Activated T-helper 1 cell treated with anti-CD3 and anti-CD28 coated beads, Interleukin-12 subunit alpha, Interleukin-12 subunit beta, Interleukin-2, Interleukin-4 antibody, amounts not matched to agents 30 ng/mL and 10 ng/mL and 1 ng/mL, durations not matched to agents 14 hours and 24 hours and 36 hours (primary cell): ENCODE data around the gene BAK1. TPM values are rescaled to one million over a fixed set of nuclear protein-coding genes. Genes with fewer than 3 reads are reported as not detected.
"Not testable (repeated sequence)": the region's sequence is repeated elsewhere in the genome, so short reads cannot be mapped to it uniquely, and the experiment has no call there.

Experiments used
- DNase-seq: peaks from one replicate; pipeline ENCODE4 v3.0.0; 2021; ENCODE audit warnings: low spot score
- H3K27ac Mint-ChIP-seq: one replicate; pipeline ENCODE4 v1.8.0; 2021; ENCODE audit warnings: mild to moderate bottlenecking, mixed read lengths
- H3K27me3 Mint-ChIP-seq: one replicate; pipeline ENCODE4 v1.8.0; 2022; ENCODE audit warnings: mild to moderate bottlenecking, moderate library complexity, mixed read lengths; ENCODE audit not compliant: insufficient read depth
- H3K36me3 Mint-ChIP-seq: one replicate; pipeline ENCODE4 v1.8.0; 2021; ENCODE audit warnings: low read depth, mixed read lengths
- H3K4me1 Mint-ChIP-seq: one replicate; pipeline ENCODE4 v1.8.0; 2021; ENCODE audit warnings: low read depth, mixed read lengths
- H3K4me3 Mint-ChIP-seq: one replicate; pipeline ENCODE4 v1.8.0; 2021; ENCODE audit warnings: mild to moderate bottlenecking, moderate library complexity, mixed read lengths
- H3K9me3 Mint-ChIP-seq: one replicate; pipeline ENCODE4 v1.8.0; 2021; ENCODE audit warnings: mixed read lengths
- intact Hi-C: fragments of 100-400 bp; cut with micrococcal nuclease; formaldehyde crosslinking; loops from one replicate; pipeline ENCODE4 v1.15.1; 2024
- total RNA-seq: library from RNA; stranded (reverse); gene quantifications from 2 replicates; pipeline ENCODE4 v1.2.3, GENCODE V29; 2022

Gene BAK1
- total RNA-seq, 1 donor from 2014 or later, result 67.9 TPM

GRCh38 chr6:33577106-33577535 lies 3.0 kb downstream of the BAK1 start:
- Mint-ChIP-seq H3K4me1 (peaks cover 39% of the 10 kb centered on the region), H3K27ac (peak overlapping the region; percentile 65), H3K4me3 (peak overlapping the region; percentile 90), H3K36me3 (peaks cover 34% of the 10 kb centered on the region), H3K9me3 (no peaks in the 10 kb centered on the region), H3K27me3 (no peaks in the 10 kb centered on the region)
- intact Hi-C loops, result loop anchor here (10.0 kb wide), 1 partner anchor 372 kb away; the partner anchor contains the start of genes HSD17B8, RING1, RXRB and SLC39A7
- no peak for DNase-seq

- H3K4me1 Mint-ChIP-seq, result peaks cover 44% of the 10 kb centered on the region
- no peak for DNase-seq
- H3K9me3 Mint-ChIP-seq, result no peaks in the 10 kb centered on the region
- peak overlapping the region; percentile 35 for H3K27ac Mint-ChIP-seq
- peaks cover 38% of the 10 kb centered on the region for H3K36me3 Mint-ChIP-seq
- no peaks in the 10 kb centered on the region for H3K27me3 Mint-ChIP-seq
- peak overlapping the region; percentile 90 for H3K4me3 Mint-ChIP-seq
- intact Hi-C loops, result loop anchor here (10.0 kb wide), 1 partner anchor 372 kb away; the partner anchor contains the start of genes HSD17B8, RING1, RXRB and SLC39A7
These were observed 3.4 kb downstream of the BAK1 start for GRCh38 chr6:33576668-33577067.

GRCh38 chr6:33575211-33575610 lies 4.9 kb downstream of the BAK1 start:
- no peak overlapping the region for H3K4me3 Mint-ChIP-seq
- no peaks in the 10 kb centered on the region for H3K27me3 Mint-ChIP-seq
- no peak overlapping the region for H3K27ac Mint-ChIP-seq
- H3K9me3 Mint-ChIP-seq, result no peaks in the 10 kb centered on the region
- peaks cover 53% of the 10 kb centered on the region for H3K4me1 Mint-ChIP-seq
- peaks cover 40% of the 10 kb centered on the region for H3K36me3 Mint-ChIP-seq
- DNase-seq, result no peak
- intact Hi-C loops, result loop anchor here (10.0 kb wide), 1 partner anchor 370 kb away; the partner anchor contains the start of genes HSD17B8, RING1, RXRB and SLC39A7

GRCh38 chr6:33571637-33572316 lies 8.3 kb downstream of the BAK1 start:
- Mint-ChIP-seq H3K9me3 (no peaks in the 10 kb centered on the region), H3K4me1 (peaks cover 59% of the 10 kb centered on the region), H3K4me3 (peak overlapping the region; percentile 83), H3K36me3 (peaks cover 40% of the 10 kb centered on the region), H3K27me3 (no peaks in the 10 kb centered on the region), H3K27ac (peak overlapping the region; percentile 99)
- no peak for DNase-seq
- intact Hi-C loops, result loop anchor here (1.0 to 10.0 kb wide), 11 partner anchors 9 to 666 kb away; partner anchors contain the start of genes BAK1, CUTA, HMGA1 and HSD17B8

- H3K4me3 Mint-ChIP-seq, result peak overlapping the region; percentile 83
- peak; percentile 91 for DNase-seq
- peak overlapping the region; percentile 99 for H3K27ac Mint-ChIP-seq
- intact Hi-C loops, result loop anchor here (1.0 to 10.0 kb wide), 12 partner anchors 9 to 666 kb away; partner anchors contain the start of genes BAK1, CUTA, HMGA1 and HSD17B8
- peaks cover 62% of the 10 kb centered on the region for H3K4me1 Mint-ChIP-seq
- H3K36me3 Mint-ChIP-seq, result peaks cover 42% of the 10 kb centered on the region
- H3K27me3 Mint-ChIP-seq, result no peaks in the 10 kb centered on the region
- H3K9me3 Mint-ChIP-seq, result no peaks in the 10 kb centered on the region
These were observed 9.1 kb downstream of the BAK1 start for GRCh38 chr6:33570806-33571636.

- no peaks in the 10 kb centered on the region for H3K9me3 Mint-ChIP-seq
- peaks cover 54% of the 10 kb centered on the region for H3K4me1 Mint-ChIP-seq
- DNase-seq, result no peak
- peak overlapping the region; percentile 54 for H3K4me3 Mint-ChIP-seq
- no peaks in the 10 kb centered on the region for H3K27me3 Mint-ChIP-seq
- intact Hi-C loops, result no loop called here
- peaks cover 32% of the 10 kb centered on the region for H3K36me3 Mint-ChIP-seq
- peak overlapping the region; percentile 61 for H3K27ac Mint-ChIP-seq
These were observed 11.1 kb downstream of the BAK1 start for GRCh38 chr6:33568826-33569570.

GRCh38 chr6:33567836-33568235 lies 12.2 kb downstream of the BAK1 start:
- Mint-ChIP-seq H3K9me3 (no peaks in the 10 kb centered on the region), H3K36me3 (peaks cover 28% of the 10 kb centered on the region), H3K27ac (peak overlapping the region; percentile 55), H3K27me3 (no peaks in the 10 kb centered on the region), H3K4me1 (peaks cover 54% of the 10 kb centered on the region), H3K4me3 (no peak overlapping the region)
- intact Hi-C loops, result no loop called here
- no peak for DNase-seq

DNA sequence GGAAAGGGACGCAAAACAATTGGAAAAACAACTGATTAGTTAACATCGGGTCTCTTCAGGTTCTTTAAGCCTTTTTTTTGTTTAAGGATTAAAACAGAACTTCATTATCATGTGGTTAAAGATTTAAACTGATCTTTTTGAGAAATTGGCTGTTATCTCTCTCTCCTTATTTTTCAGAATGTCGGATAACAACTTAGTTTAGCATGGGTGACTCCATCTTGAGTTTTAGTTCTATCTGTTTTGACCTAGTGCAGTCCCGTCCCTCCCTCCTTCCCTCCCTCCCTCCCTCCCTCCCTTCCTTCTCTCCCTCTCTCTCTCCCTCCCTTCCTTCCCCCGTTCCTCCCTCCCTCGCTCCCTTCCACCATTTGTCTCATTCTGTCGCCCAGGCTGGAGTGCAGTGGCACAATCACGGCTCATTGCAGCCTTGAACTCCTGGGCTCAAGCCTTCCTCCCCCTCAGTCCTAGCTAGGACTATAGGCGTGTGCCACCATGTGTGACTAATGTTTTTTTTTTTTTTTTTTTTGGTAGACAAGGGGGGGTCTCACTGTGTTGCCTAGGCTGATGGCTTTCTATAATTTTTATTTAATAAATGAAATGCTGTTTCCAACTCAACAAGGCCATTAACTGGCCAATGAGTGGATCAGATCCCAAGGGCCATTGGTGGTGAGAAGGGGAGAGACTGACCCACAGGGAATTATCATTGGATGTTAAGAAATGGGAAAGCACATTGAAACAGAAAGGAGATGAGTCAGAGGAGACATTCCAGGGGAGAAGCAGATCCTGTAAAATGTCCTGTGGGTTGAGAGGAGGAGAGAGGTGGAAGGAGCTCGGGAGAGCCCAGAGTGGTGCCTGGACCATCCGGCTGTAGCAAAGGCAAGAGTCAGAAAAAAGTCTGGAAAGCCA lies 13.6 kb downstream of the BAK1 start:
- H3K27ac Mint-ChIP-seq, result no peak overlapping the region
- no peaks in the 10 kb centered on the region for H3K9me3 Mint-ChIP-seq
- peaks cover 43% of the 10 kb centered on the region for H3K4me1 Mint-ChIP-seq
- no peak overlapping the region for H3K4me3 Mint-ChIP-seq
- intact Hi-C loops, result no loop called here
- DNase-seq, result no peak
- H3K27me3 Mint-ChIP-seq, result no peaks in the 10 kb centered on the region
- H3K36me3 Mint-ChIP-seq, result peaks cover 20% of the 10 kb centered on the region

DNA sequence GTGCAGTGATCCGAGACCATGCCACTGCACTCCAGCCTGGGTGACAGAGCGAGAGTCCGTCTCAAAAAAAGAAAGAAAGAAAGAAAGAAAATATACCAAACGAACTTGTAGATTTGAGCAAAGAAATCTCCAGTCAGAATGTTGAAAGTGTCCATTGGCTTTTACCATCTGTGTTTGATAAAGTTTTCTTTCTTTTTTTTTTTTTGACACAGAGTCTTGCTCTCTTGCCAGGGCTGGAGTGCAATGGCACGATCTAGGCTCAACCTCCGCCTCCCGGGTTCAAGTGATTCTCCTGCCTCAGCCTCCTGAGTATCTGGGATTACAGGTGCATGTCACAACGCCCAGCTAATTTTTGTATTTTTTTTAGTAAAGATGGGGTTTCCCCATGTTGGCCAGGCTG lies 21.3 kb downstream of the BAK1 start:
- H3K4me3 Mint-ChIP-seq, result no peak overlapping the region
- H3K9me3 Mint-ChIP-seq, result no peaks in the 10 kb centered on the region
- H3K27me3 Mint-ChIP-seq, result no peaks in the 10 kb centered on the region
- H3K4me1 Mint-ChIP-seq, result no peaks in the 10 kb centered on the region
- no peak overlapping the region for H3K27ac Mint-ChIP-seq
- H3K36me3 Mint-ChIP-seq, result no peaks in the 10 kb centered on the region
- DNase-seq, result no peak
- intact Hi-C loops, result no loop called here

GRCh38 chr6:33557376-33557775 lies 22.7 kb downstream of the BAK1 start:
- no peaks in the 10 kb centered on the region for H3K36me3 Mint-ChIP-seq

GRCh38 chr6:33552883-33553282 lies 27.2 kb downstream of the BAK1 start:
- intact Hi-C loops, H3K36me3 Mint-ChIP-seq: not testable (repeated sequence)

More at GRCh38 chr6:33557376-33557775, 22.7 kb downstream of the BAK1 start:
- Mint-ChIP-seq H3K4me3 (no peak overlapping the region), H3K27ac (no peak overlapping the region), H3K4me1 (no peaks in the 10 kb centered on the region), H3K27me3 (no peaks in the 10 kb centered on the region), H3K9me3 (no peaks in the 10 kb centered on the region)
- intact Hi-C loops, result no loop called here
- no peak for DNase-seq

DNA sequence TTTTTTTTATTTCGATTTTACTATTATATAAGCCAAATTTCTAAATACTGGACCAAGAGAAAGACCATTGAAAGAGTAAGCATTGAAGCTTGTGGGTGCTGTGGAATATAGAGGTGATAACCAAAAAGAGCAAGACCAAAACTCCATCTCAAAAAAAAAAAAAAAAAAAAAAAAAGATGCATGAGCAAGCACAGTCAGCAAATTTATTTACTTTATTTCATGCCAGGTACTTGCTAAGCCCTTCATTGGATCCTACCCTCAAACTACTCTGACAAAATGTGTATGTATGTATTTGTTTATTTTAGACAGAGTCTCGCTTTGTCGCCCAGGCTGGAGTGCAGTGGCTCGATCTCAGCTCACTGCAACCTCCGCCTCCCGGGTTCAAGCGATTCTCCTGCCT lies 27.8 kb downstream of the BAK1 start:
- Mint-ChIP-seq H3K27ac (no peak overlapping the region), H3K36me3 (peaks cover 3% of the 10 kb centered on the region), H3K4me1 (peaks cover 21% of the 10 kb centered on the region), H3K4me3 (no peak overlapping the region), H3K9me3 (no peaks in the 10 kb centered on the region), H3K27me3 (peaks cover 3% of the 10 kb centered on the region)
- intact Hi-C loops, result no loop called here
- DNase-seq, result no peak

More at GRCh38 chr6:33552883-33553282, 27.2 kb downstream of the BAK1 start:
- H3K4me1 Mint-ChIP-seq, result peaks cover 15% of the 10 kb centered on the region
- not testable (repeated sequence) for H3K27ac Mint-ChIP-seq, DNase-seq, H3K9me3 Mint-ChIP-seq, H3K4me3 Mint-ChIP-seq, H3K27me3 Mint-ChIP-seq
